ENCODE data around the gene TSPAN11. TPM values are rescaled to one million over a fixed set of nuclear protein-coding genes. Genes with fewer than 3 reads are reported as not detected.

Gene TSPAN11
- total and polyA plus RNA-seq, 2 experiments from 2014 or later: 2.1 to 6.0 TPM

DNA sequence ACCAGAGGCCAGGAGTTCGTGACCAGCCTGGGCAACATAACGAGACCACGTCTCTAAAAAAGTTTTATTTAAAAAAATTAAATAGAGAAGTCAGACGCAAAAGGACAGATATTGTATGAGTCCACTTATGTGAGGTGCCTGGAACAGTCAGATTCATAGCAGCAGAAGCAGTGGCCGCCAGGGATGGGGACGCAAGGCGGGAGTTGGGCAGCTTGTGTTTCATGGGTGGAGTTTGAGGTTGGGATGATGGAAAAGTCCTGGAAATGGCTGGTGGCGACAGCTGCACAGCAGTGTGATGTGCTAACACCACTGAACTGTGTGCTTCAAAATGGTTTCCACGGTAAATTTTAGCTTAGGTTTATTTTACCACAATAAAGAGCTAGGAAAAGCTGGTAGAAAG is 89.5 kb downstream of the TSPAN11 start (continued):
- TF ChIP-seq, protein P1, sequence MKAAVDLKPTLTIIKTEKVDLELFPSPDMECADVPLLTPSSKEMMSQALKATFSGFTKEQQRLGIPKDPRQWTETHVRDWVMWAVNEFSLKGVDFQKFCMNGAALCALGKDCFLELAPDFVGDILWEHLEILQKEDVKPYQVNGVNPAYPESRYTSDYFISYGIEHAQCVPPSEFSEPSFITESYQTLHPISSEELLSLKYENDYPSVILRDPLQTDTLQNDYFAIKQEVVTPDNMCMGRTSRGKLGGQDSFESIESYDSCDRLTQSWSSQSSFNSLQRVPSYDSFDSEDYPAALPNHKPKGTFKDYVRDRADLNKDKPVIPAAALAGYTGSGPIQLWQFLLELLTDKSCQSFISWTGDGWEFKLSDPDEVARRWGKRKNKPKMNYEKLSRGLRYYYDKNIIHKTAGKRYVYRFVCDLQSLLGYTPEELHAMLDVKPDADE (IDR thresholded peaks at IDR 0.05): no peak

DNA sequence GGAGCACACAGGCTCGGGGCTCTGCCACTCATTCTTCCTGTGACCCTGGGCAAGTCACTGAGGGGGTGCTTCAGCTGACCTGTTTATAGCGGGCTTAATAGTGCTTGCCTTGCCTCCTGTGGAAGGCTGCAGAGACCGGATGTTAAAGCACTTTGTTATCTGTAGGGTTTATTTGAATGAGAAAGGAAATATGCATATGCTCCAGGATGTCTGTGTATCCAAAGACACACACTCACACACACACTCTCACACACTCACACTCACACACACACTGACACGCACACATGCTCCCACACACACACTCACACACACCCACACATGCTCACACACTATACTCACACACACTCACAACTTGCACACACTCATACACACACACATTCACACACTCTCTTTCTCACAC is 91.0 kb downstream of the TSPAN11 start:
- ATAC-seq (peak; percentile 46; the same call in 2 of the 3 replicates), DNase-seq (ENCODE audit: low spot score) (no peak)
- peaks cover 6% of the 10 kb centered on the region; the same call in 2 of the 3 replicates for H3K9me3 Mint-ChIP-seq
- Histone ChIP-seq H3K9me2 (ENCODE audit: insufficient read depth) (no peaks in the 10 kb centered on the region), H3K36me3 (ENCODE audit: insufficient read depth) (no peaks in the 10 kb centered on the region), H3F3A (replicated peaks; ENCODE audit: low read depth) (no peaks in the 10 kb centered on the region), H3K4me1 (ENCODE audit: insufficient read depth) (no peaks in the 10 kb centered on the region), H3K27ac (ENCODE audit: low read depth) (no peak overlapping the region), H2AFZ (no peak overlapping the region), H4K20me1 (replicated peaks; ENCODE audit: insufficient read depth) (no peaks in the 10 kb centered on the region), H3K79me2 (replicated peaks; ENCODE audit: insufficient read depth) (no peaks in the 10 kb centered on the region), H3K4me3 (no peak overlapping the region), H3K4me2 (no peak overlapping the region), H3K27me3 (ENCODE audit: insufficient read depth) (no peaks in the 10 kb centered on the region)
- H3K4me3 Mint-ChIP-seq: no peak overlapping the region
- H3K36me3 Mint-ChIP-seq (ENCODE audit: low read depth): peaks cover 6% of the 10 kb centered on the region; the same call in 2 of the 3 replicates
- H3K27me3 Mint-ChIP-seq (ENCODE audit: insufficient read depth, low read depth, poor library complexity): peaks cover 8% of the 10 kb centered on the region
- TF ChIP-seq, protein P2, sequence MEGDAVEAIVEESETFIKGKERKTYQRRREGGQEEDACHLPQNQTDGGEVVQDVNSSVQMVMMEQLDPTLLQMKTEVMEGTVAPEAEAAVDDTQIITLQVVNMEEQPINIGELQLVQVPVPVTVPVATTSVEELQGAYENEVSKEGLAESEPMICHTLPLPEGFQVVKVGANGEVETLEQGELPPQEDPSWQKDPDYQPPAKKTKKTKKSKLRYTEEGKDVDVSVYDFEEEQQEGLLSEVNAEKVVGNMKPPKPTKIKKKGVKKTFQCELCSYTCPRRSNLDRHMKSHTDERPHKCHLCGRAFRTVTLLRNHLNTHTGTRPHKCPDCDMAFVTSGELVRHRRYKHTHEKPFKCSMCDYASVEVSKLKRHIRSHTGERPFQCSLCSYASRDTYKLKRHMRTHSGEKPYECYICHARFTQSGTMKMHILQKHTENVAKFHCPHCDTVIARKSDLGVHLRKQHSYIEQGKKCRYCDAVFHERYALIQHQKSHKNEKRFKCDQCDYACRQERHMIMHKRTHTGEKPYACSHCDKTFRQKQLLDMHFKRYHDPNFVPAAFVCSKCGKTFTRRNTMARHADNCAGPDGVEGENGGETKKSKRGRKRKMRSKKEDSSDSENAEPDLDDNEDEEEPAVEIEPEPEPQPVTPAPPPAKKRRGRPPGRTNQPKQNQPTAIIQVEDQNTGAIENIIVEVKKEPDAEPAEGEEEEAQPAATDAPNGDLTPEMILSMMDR (conservative IDR thresholded peaks at IDR 0.05; ENCODE audit: low read depth in 2 of 2): no peak
- TF ChIP-seq ZNF114 (CRISPR knock-in tag; IDR thresholded peaks at IDR 0.05) (no peak), POLR2AphosphoS5 (IDR thresholded peaks at IDR 0.05; ENCODE audit: low read depth) (no peak), EZH2phosphoT487 (IDR thresholded peaks at IDR 0.05; ENCODE audit: unreplicated experiment) (no peak), CREB1 (CRISPR knock-in tag; IDR thresholded peaks at IDR 0.05; ENCODE audit: low read depth) (no peak), STAT1 (IDR thresholded peaks at IDR 0.05; ENCODE audit: unreplicated experiment) (no peak)
- TF ChIP-seq, protein P3, sequence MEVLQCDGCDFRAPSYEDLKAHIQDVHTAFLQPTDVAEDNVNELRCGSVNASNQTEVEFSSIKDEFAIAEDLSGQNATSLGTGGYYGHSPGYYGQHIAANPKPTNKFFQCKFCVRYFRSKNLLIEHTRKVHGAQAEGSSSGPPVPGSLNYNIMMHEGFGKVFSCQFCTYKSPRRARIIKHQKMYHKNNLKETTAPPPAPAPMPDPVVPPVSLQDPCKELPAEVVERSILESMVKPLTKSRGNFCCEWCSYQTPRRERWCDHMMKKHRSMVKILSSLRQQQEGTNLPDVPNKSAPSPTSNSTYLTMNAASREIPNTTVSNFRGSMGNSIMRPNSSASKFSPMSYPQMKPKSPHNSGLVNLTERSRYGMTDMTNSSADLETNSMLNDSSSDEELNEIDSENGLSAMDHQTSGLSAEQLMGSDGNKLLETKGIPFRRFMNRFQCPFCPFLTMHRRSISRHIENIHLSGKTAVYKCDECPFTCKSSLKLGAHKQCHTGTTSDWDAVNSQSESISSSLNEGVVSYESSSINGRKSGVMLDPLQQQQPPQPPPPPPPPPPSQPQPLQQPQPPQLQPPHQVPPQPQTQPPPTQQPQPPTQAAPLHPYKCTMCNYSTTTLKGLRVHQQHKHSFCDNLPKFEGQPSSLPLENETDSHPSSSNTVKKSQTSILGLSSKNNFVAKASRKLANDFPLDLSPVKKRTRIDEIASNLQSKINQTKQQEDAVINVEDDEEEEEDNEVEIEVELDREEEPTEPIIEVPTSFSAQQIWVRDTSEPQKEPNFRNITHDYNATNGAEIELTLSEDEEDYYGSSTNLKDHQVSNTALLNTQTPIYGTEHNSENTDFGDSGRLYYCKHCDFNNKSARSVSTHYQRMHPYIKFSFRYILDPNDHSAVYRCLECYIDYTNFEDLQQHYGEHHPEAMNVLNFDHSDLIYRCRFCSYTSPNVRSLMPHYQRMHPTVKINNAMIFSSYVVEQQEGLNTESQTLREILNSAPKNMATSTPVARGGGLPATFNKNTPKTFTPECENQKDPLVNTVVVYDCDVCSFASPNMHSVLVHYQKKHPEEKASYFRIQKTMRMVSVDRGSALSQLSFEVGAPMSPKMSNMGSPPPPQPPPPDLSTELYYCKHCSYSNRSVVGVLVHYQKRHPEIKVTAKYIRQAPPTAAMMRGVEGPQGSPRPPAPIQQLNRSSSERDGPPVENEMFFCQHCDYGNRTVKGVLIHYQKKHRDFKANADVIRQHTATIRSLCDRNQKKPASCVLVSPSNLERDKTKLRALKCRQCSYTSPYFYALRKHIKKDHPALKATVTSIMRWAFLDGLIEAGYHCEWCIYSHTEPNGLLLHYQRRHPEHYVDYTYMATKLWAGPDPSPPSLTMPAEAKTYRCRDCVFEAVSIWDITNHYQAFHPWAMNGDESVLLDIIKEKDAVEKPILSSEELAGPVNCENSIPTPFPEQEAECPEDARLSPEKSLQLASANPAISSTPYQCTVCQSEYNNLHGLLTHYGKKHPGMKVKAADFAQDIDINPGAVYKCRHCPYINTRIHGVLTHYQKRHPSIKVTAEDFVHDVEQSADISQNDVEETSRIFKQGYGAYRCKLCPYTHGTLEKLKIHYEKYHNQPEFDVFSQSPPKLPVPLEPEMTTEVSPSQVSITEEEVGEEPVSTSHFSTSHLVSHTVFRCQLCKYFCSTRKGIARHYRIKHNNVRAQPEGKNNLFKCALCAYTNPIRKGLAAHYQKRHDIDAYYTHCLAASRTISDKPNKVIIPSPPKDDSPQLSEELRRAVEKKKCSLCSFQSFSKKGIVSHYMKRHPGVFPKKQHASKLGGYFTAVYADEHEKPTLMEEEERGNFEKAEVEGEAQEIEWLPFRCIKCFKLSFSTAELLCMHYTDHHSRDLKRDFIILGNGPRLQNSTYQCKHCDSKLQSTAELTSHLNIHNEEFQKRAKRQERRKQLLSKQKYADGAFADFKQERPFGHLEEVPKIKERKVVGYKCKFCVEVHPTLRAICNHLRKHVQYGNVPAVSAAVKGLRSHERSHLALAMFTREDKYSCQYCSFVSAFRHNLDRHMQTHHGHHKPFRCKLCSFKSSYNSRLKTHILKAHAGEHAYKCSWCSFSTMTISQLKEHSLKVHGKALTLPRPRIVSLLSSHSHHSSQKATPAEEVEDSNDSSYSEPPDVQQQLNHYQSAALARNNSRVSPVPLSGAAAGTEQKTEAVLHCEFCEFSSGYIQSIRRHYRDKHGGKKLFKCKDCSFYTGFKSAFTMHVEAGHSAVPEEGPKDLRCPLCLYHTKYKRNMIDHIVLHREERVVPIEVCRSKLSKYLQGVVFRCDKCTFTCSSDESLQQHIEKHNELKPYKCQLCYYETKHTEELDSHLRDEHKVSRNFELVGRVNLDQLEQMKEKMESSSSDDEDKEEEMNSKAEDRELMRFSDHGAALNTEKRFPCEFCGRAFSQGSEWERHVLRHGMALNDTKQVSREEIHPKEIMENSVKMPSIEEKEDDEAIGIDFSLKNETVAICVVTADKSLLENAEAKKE (CRISPR knock-in tag; IDR thresholded peaks at IDR 0.05): no peak
- H3K4me1 Mint-ChIP-seq: peaks cover 18% of the 10 kb centered on the region; the same call in 2 of the 3 replicates
- no peak overlapping the region; the same call in 1 of the 2 replicates for H3K27ac Mint-ChIP-seq

Measured in GM23338 (cell line).